GM12878 (cell line): Measurements from ENCODE around the gene TRAF3IP1. TPM values are rescaled to one million over a fixed set of nuclear protein-coding genes. Genes with fewer than 3 reads are reported as not detected.

Experiments used
- ATAC-seq: fragments of 200-7000 bp; cut with Tn5 transposase; 3 replicates; pipeline ENCODE4 v1.9.1; 2020; ENCODE audit warnings: mild to moderate bottlenecking, moderate library complexity
- BruUV-seq: library from RNA; stranded (reverse); fragments of 400-500 nt; replicated peaks from 2 replicates; lab custom pipeline; 2021; lab: Mats Ljungman, UMichigan
- CTCF ChIA-PET: fragments of 300-600 bp; sonication (Branson Sonifier 250); formaldehyde crosslinking; extraction: SDS; loops from one replicate; lab custom pipeline; 2021; ENCODE audit warnings: inconsistent platforms; lab: Yijun Ruan, JAX
- POLR2A ChIA-PET: fragments of 350-600 bp; formaldehyde crosslinking; extraction: SDS; loops from one replicate; lab custom pipeline; 2021; ENCODE audit warnings: inconsistent platforms; lab: Charles Lee
- RAD21 ChIA-PET: fragments of 300-600 bp; sonication (Branson Sonifier 250); formaldehyde crosslinking; loops from one replicate; lab custom pipeline; 2023; ENCODE audit warnings: antibody characterized with exemption; ENCODE audit not compliant: unreplicated experiment; lab: Charles Lee
- SMC1A ChIA-PET: fragments of 300-600 bp; sonication (Branson Sonifier 250); formaldehyde crosslinking; loops from one replicate; lab custom pipeline; 2023; ENCODE audit not compliant: unreplicated experiment, uncharacterized antibody; lab: Charles Lee
- DNase-seq: peaks from one replicate; pipeline ENCODE4 v3.0.0-alpha.2; 2011; ENCODE audit warnings: low read depth, low spot score
- FAIRE-seq: peaks from 3 replicates; lab custom pipeline; 2011; peaks lifted over from hg19 to GRCh38; lab: Jason Lieb, UNC
- H2AFZ ChIP-seq: 2 replicates; pipeline ENCODE4 v1.6.0; 2011; ENCODE audit warnings: low read depth, low read length, control low read depth; ENCODE audit not compliant: control insufficient read depth
- H3K27ac ChIP-seq: 2 replicates; pipeline ENCODE4 v1.5.1; 2011; ENCODE audit warnings: control low read depth; ENCODE audit not compliant: control insufficient read depth, insufficient read depth
- H3K27me3 ChIP-seq, 2 experiments: replicated peaks in 1 of 2; 2 replicates each; pipeline versions ENCODE4 v1.6.0 to v1.6.1; 2011; ENCODE audit warnings: low read length in 1 of 2; ENCODE audit not compliant: control insufficient read depth in 2 of 2, insufficient read depth in 2 of 2
- H3K36me3 ChIP-seq, 2 experiments: 2 replicates each; pipeline ENCODE4 v1.5.1; 2011; ENCODE audit warnings: low read length in 1 of 2; ENCODE audit not compliant: control insufficient read depth in 2 of 2, insufficient read depth in 2 of 2
- H3K4me1 ChIP-seq: 2 replicates; pipeline ENCODE4 v1.6.1; 2011; ENCODE audit warnings: mild to moderate bottlenecking, low read length, moderate library complexity, mixed read lengths; ENCODE audit not compliant: control insufficient read depth, insufficient read depth
- H3K4me2 ChIP-seq: 2 replicates; pipeline ENCODE4 v1.6.0; 2011; ENCODE audit warnings: control low read depth; ENCODE audit not compliant: control insufficient read depth, insufficient read depth
- H3K4me3 ChIP-seq: fragments of 200-600 bp; sonication (generic); 2 replicates; pipeline ENCODE4 v1.5.1; 2016
- H3K79me2 ChIP-seq: 2 replicates; pipeline ENCODE4 v1.6.0; 2011; ENCODE audit warnings: low read length; ENCODE audit not compliant: control insufficient read depth, insufficient read depth
- H3K9ac ChIP-seq: 2 replicates; pipeline ENCODE4 v1.8.0; 2011; ENCODE audit warnings: low read length, control low read depth, mixed read lengths; ENCODE audit not compliant: control insufficient read depth, insufficient read depth
- H3K9me3 ChIP-seq: replicated peaks from 3 replicates; pipeline ENCODE4 v1.5.1; 2011; ENCODE audit warnings: mild to moderate bottlenecking, low read length; ENCODE audit not compliant: control insufficient read depth, insufficient read depth
- H4K20me1 ChIP-seq: 2 replicates; pipeline ENCODE4 v1.6.0; 2011; ENCODE audit not compliant: control insufficient read depth, insufficient read depth
- DPF2 ChIP-seq: fragments of 450-650 bp; IDR thresholded peaks from 2 replicates; pipeline ENCODE4 v1.6.1; 2017; ENCODE audit warnings: mild to moderate bottlenecking
- EP300 ChIP-seq, 2 experiments: fragments of 150-350 bp in 1 of 2; IDR thresholded peaks; 2 replicates each; pipeline ENCODE4 v1.6.1; 2011 to 2012; ENCODE audit warnings: low read depth in 2 of 2, low read length in 2 of 2, borderline replicate concordance in 1 of 2, improper control_type of control experiment in 1 of 2, inconsistent platforms in 1 of 2; ENCODE audit not compliant: control insufficient read depth in 1 of 2
- EZH2 ChIP-seq: IDR thresholded peaks from 2 replicates; pipeline ENCODE4 v1.6.1; 2012; ENCODE audit warnings: low read depth, mild to moderate bottlenecking, control low read depth, inconsistent platforms, low read length, borderline replicate concordance; ENCODE audit not compliant: control insufficient read depth
- MTA3 ChIP-seq: IDR thresholded peaks from 2 replicates; pipeline ENCODE4 v1.6.1; 2012; ENCODE audit warnings: low read length, inconsistent platforms, borderline replicate concordance
- MYC ChIP-seq: IDR thresholded peaks from 2 replicates; pipeline ENCODE4 v1.6.1; 2011; ENCODE audit warnings: mild to moderate bottlenecking, low read length, moderate library complexity, inconsistent platforms; ENCODE audit not compliant: insufficient read depth, insufficient replicate concordance, insufficient read length, severe bottlenecking
- NBN ChIP-seq: fragments of 450-650 bp; IDR thresholded peaks from 2 replicates; pipeline ENCODE4 v1.6.1; 2016
- NFYB ChIP-seq: IDR thresholded peaks from 2 replicates; pipeline ENCODE4 v1.6.1; 2011; ENCODE audit warnings: low read depth, mild to moderate bottlenecking, low read length, improper control_type of control experiment, moderate library complexity; ENCODE audit not compliant: insufficient read depth
- POU2F2 ChIP-seq: IDR thresholded peaks from 3 replicates; pipeline ENCODE4 v1.6.1; 2011; ENCODE audit warnings: low read depth, mild to moderate bottlenecking, low read length, borderline replicate concordance
- RELA ChIP-seq: fragments of 450-650 bp; IDR thresholded peaks from 2 replicates; pipeline ENCODE4 v1.8.0; 2014; ENCODE audit warnings: borderline replicate concordance; ENCODE audit not compliant: partially characterized antibody
- SIN3A ChIP-seq: IDR thresholded peaks from 2 replicates; pipeline ENCODE4 v1.6.1; 2012; ENCODE audit warnings: low read depth, low read length, improper control_type of control experiment
- STAT3 ChIP-seq: IDR thresholded peaks from 2 replicates; pipeline ENCODE4 v1.6.1; 2011; ENCODE audit warnings: low read depth, low read length, improper control_type of control experiment
- SUZ12 ChIP-seq: fragments of 200-600 bp; sonication (generic); IDR thresholded peaks from one replicate; pipeline ENCODE4 v1.6.1; 2018; ENCODE audit warnings: antibody characterized with exemption, mild to moderate bottlenecking; ENCODE audit not compliant: unreplicated experiment
- TCF3 ChIP-seq: IDR thresholded peaks from 2 replicates; pipeline ENCODE4 v1.6.1; 2012; ENCODE audit warnings: low read depth, mild to moderate bottlenecking, low read length, borderline replicate concordance; ENCODE audit not compliant: insufficient read depth
- ZNF207 ChIP-seq: fragments of 450-650 bp; IDR thresholded peaks from 2 replicates; pipeline ENCODE4 v1.6.1; 2014; ENCODE audit warnings: antibody characterized with exemption, mild to moderate bottlenecking, borderline replicate concordance
- ZNF24 ChIP-seq: fragments of 450-650 bp; IDR thresholded peaks from 2 replicates; pipeline ENCODE4 v1.6.1; 2017; ENCODE audit warnings: antibody characterized with exemption, mild to moderate bottlenecking
- WGBS: methylation state at CpG from one replicate; pipeline ENCODE4 v1.1.6; 2016; ENCODE audit warnings: low lambda C conversion rate; ENCODE audit not compliant: insufficient replicate concordance, insufficient coverage; ENCODE audit errors: missing lambda C conversion rate; 5-methylcytosine and 5-hydroxymethylcytosine counted together
- in situ Hi-C: fragments of 300-500 bp; cut with MboI; formaldehyde crosslinking; loops from 9 replicates; pipeline ENCODE4 v1.14.3; 2018; ENCODE audit warnings: mixed read lengths
- intact Hi-C: fragments of 100-400 bp; cut with micrococcal nuclease; formaldehyde crosslinking; loops from one replicate; pipeline ENCODE4 v1.14.2; 2022; ENCODE audit not compliant: unreplicated experiment
- polyA plus RNA-seq, 11 experiments: library from polyadenylated mRNA; depleted of rRNA in 4 of 11; unstranded in 6 of 11; stranded (reverse) in 5 of 11; fragments of >200 nt; fragmentation: Nextera tagmentation in 4 of 11; fragmentation: Illumina TruSeq in 1 of 11; extraction: Ambion mirVana in 4 of 11; extraction: Trizol in 1 of 11; gene quantifications; 1 replicate in 1 of 11; 2 replicates in 10 of 11; pipeline versions ENCODE4 v1.2.1 to v1.2.3, GENCODE V29; 2011 to 2016; ENCODE audit warnings: inconsistent platforms in 2 of 11, missing spikeins in 2 of 11, low read depth in 1 of 11
- total RNA-seq, 4 experiments: library from RNA; depleted of rRNA in 3 of 4; stranded (reverse); fragments of >200 nt in 3 of 4; fragmentation: Illumina TruSeq in 1 of 4; extraction: Trizol in 1 of 4; gene quantifications; 2 replicates each; pipeline versions ENCODE4 v1.2.1 to v1.2.3, GENCODE V29; 2013 to 2021
- TF ChIP-seq, protein P1 (sequence below): fragments of 450-650 bp; IDR thresholded peaks from 2 replicates; pipeline ENCODE4 v1.6.1; 2016; ENCODE audit warnings: mild to moderate bottlenecking
- TF ChIP-seq, protein P2 (sequence below), 3 experiments: IDR thresholded peaks in 2 of 3; conservative IDR thresholded peaks in 1 of 3; 2 replicates each; pipeline ENCODE4 v1.5.1; 2011; ENCODE audit warnings: low read depth in 3 of 3, low read length in 3 of 3, mild to moderate bottlenecking in 3 of 3, control low read depth in 2 of 3, moderate library complexity in 2 of 3, inconsistent platforms in 1 of 3, mixed read lengths in 1 of 3; ENCODE audit not compliant: control insufficient read depth in 2 of 3, insufficient read depth in 1 of 3; ENCODE audit errors: extremely low read depth in 1 of 3

The TRAF3IP1 gene
- total and polyA plus RNA-seq, 10 of the 15 experiments (the other 5 are each of a cell fraction or from before 2014, with no cell fraction given), result 1.6 to 7.5 (median 3.6) TPM

DNA sequence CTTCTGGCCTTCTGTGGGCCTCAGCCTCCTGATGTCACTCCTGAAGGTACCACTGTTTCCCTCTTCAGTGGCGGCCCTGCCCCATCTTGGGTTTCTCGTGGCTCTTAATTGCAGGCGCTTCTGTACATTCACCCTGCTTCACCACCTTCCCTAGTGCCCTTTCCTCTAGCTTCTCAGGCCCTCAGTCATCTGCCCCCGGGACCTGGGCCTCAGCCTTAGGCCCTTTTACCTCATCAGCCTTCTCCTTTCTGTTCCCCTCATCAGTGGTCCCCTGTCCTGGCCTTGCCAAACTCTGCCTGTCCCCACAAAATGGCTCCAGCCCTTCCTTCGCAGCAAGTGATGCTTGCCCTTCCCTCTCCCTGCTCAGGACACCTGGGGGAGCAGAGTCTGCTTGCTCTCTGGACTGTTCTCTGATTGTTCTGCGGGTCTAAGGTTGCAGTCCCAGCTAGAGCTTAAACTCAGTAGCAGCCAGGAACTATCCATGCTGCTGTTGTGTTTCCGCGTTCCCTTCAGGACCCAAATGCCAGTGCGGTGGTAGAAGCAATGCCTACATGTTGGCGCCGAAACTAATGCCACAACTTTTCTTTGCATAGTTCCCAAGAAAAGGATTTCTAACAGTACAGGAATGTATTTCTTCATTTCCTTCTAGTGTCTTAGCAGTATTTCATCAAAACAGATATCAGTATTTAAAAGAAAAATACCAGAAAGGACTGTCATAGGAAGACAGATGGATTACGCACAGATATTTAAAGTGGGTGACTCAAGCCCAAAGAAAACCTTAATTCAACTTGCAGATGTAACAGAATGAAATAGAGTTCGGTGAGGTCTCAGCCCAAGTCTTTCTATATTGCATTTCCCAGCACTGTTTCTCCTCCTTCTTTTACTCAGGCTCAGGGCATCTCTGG is 113.9 kb downstream of the TRAF3IP1 start:
- in situ Hi-C loops, result no loop called here
- POLR2A ChIA-PET, result no interaction called here

More for the DNA sequence above, 113.9 kb downstream of the TRAF3IP1 start:
- H3K4me3 ChIP-seq, result no peak overlapping the region
- no peaks in the 10 kb centered on the region for H3K27me3 ChIP-seq
- no peak overlapping the region for H3K9ac ChIP-seq
- ATAC-seq (no peak), FAIRE-seq (no peak), DNase-seq (no peak)
- ChIA-PET RAD21 (no interaction called here), CTCF (no interaction called here), SMC1A (no interaction called here)
- TF ChIP-seq ZNF24, result no peak
- TF ChIP-seq RELA, result no peak
- no peak for TF ChIP-seq EZH2
- TF ChIP-seq STAT3, result no peak
- TF ChIP-seq ZNF207, result no peak
- TF ChIP-seq, protein P1, sequence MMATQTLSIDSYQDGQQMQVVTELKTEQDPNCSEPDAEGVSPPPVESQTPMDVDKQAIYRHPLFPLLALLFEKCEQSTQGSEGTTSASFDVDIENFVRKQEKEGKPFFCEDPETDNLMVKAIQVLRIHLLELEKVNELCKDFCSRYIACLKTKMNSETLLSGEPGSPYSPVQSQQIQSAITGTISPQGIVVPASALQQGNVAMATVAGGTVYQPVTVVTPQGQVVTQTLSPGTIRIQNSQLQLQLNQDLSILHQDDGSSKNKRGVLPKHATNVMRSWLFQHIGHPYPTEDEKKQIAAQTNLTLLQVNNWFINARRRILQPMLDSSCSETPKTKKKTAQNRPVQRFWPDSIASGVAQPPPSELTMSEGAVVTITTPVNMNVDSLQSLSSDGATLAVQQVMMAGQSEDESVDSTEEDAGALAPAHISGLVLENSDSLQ, result no peak
- TF ChIP-seq NFYB, result no peak
- TF ChIP-seq SUZ12, result no peak
- TF ChIP-seq MYC, result no peak
- TF ChIP-seq TCF3, result no peak
- no peak for TF ChIP-seq DPF2
- TF ChIP-seq POU2F2, result no peak
- TF ChIP-seq NBN, result no peak
- TF ChIP-seq MTA3, result no peak
- TF ChIP-seq SIN3A, result no peak
- TF ChIP-seq, protein P2, sequence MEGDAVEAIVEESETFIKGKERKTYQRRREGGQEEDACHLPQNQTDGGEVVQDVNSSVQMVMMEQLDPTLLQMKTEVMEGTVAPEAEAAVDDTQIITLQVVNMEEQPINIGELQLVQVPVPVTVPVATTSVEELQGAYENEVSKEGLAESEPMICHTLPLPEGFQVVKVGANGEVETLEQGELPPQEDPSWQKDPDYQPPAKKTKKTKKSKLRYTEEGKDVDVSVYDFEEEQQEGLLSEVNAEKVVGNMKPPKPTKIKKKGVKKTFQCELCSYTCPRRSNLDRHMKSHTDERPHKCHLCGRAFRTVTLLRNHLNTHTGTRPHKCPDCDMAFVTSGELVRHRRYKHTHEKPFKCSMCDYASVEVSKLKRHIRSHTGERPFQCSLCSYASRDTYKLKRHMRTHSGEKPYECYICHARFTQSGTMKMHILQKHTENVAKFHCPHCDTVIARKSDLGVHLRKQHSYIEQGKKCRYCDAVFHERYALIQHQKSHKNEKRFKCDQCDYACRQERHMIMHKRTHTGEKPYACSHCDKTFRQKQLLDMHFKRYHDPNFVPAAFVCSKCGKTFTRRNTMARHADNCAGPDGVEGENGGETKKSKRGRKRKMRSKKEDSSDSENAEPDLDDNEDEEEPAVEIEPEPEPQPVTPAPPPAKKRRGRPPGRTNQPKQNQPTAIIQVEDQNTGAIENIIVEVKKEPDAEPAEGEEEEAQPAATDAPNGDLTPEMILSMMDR (IDR thresholded peaks at IDR 0.05 in 2 of 3, conservative IDR thresholded peaks at IDR 0.05 in 1 of 3; ENCODE audit: control insufficient read depth in 2 of 3, extremely low read depth in 1 of 3, insufficient read depth in 1 of 3, low read depth in 3 of 3, low read length in 3 of 3), result no peak
- no peak for TF ChIP-seq EP300 (IDR thresholded peaks at IDR 0.05; ENCODE audit: borderline replicate concordance in 1 of 2, control insufficient read depth in 1 of 2, low read depth in 2 of 2, low read length in 2 of 2)
- intact Hi-C loops, result no loop called here
- no peaks in the 10 kb centered on the region for H3K4me1 ChIP-seq
- BruUV-seq, result no TSS peak
- H3K79me2 ChIP-seq, result peaks cover 25% of the 10 kb centered on the region
- H3K27ac ChIP-seq, result no peak overlapping the region
- H4K20me1 ChIP-seq, result no peaks in the 10 kb centered on the region
- H3K36me3 ChIP-seq, result peaks cover 6 to 19% of the 10 kb centered on the region in 2 experiments
- 89% methylated on average over 12 of the region's 13 CpGs for WGBS
- H3K9me3 ChIP-seq, result no peaks in the 10 kb centered on the region; the same call in 2 of the 3 replicates
- H2AFZ ChIP-seq, result no peak overlapping the region
- no peak overlapping the region for H3K4me2 ChIP-seq
